ENCODE results near the gene MEIKIN.

MEIKIN gene

DNA sequence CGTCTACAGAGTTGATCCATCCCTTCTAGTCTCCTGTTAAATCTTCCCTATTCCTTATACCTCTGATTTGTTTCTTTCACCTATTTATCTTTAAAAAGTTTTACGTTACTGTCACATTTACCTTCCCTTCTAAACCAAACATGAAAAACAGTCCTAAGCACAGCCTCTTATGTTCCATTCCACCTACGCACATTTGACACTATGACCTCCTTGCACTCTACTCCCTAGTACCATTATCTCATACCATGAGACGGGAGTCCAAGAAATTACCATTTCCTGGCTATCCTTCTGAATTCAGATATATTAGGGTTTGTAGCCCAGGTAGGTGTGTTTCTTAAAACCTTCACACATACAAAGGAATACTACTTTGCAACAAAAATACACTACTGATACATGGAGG is 173.8 kb downstream of the MEIKIN start:
- H3K4me3 ChIP-seq (ENCODE audit: control insufficient read depth, low read depth, low read length): no peak overlapping the region
- TF ChIP-seq, protein P1, sequence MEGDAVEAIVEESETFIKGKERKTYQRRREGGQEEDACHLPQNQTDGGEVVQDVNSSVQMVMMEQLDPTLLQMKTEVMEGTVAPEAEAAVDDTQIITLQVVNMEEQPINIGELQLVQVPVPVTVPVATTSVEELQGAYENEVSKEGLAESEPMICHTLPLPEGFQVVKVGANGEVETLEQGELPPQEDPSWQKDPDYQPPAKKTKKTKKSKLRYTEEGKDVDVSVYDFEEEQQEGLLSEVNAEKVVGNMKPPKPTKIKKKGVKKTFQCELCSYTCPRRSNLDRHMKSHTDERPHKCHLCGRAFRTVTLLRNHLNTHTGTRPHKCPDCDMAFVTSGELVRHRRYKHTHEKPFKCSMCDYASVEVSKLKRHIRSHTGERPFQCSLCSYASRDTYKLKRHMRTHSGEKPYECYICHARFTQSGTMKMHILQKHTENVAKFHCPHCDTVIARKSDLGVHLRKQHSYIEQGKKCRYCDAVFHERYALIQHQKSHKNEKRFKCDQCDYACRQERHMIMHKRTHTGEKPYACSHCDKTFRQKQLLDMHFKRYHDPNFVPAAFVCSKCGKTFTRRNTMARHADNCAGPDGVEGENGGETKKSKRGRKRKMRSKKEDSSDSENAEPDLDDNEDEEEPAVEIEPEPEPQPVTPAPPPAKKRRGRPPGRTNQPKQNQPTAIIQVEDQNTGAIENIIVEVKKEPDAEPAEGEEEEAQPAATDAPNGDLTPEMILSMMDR (IDR thresholded peaks at IDR 0.05; ENCODE audit: control insufficient read depth, insufficient read depth, low read depth, low read length, missing control alignments): no peak
- DNase-seq (ENCODE audit: low read depth): no peak

DNA sequence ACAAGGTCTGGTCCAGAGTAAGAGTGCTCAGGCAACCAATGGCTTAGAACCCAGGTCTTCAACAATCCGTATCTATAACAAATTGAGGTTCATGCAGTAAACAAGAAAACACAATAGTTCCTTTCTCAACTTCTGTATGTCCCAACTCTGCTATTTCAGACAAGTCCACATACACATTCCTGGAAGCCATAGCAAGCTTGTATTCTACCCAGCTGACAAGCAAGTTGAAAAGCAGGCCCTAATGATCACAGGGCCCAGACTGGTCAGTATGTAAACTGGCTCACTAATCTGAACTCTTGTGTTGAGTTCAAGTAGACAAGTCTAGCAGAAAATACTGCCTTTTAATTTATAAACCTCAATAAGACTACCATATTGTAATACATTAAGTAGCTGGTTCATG is 175.5 kb downstream of the MEIKIN start:
- TF ChIP-seq, protein P1 (IDR thresholded peaks at IDR 0.05; ENCODE audit: control insufficient read depth, insufficient read depth, low read depth, low read length, missing control alignments): no peak
- no peak for DNase-seq (ENCODE audit: low read depth)
- H3K4me3 ChIP-seq (ENCODE audit: control insufficient read depth, low read depth, low read length): no peak overlapping the region

DNA sequence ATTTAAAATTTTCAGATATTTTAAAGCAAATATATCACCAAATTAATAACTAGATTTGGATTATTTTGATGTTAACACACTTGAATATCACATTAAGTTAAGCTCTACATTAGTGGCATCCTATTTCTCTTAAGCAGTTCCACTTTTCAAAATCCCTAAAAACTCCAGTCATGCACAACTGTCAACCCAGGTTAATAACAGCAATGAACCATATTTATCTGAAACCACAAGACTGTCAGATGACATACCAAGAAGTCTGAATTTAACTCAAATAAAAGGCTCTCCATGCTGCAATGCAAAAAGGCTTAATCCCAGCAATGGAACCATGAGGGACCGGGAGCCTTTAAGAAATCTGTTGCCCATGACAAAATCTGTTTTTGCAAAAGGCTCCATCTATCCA is 176.1 kb downstream of the MEIKIN start:
- no peak overlapping the region for H3K4me3 ChIP-seq (ENCODE audit: control insufficient read depth, low read depth, low read length)
- DNase-seq (ENCODE audit: low read depth): no peak

DNA sequence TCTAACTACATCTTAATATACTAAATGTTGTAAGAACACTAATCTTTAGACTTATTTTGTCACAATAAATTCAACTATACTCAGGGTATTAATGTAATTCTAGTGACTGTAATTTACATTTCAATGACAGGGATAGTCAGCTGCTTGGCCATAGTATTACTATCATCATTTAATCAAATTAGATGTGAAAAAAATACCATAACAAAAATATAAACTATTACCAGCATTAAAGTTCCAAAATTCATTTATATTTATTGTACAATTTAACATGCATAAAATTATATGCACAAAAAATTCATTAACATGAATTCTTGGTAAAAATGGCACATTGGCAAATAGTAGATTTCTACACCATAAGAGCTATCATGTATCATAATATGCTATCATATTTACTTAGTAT is 177.6 kb downstream of the MEIKIN start:
- no peak for DNase-seq (ENCODE audit: low read depth)
- no peak overlapping the region for H3K4me3 ChIP-seq (ENCODE audit: control insufficient read depth, low read depth, low read length)
- TF ChIP-seq, protein P1 (IDR thresholded peaks at IDR 0.05; ENCODE audit: control insufficient read depth, insufficient read depth, low read depth, low read length, missing control alignments): no peak

More for the DNA sequence above, 176.1 kb downstream of the MEIKIN start:
- TF ChIP-seq, protein P1 (IDR thresholded peaks at IDR 0.05; ENCODE audit: control insufficient read depth, insufficient read depth, low read depth, low read length, missing control alignments): no peak

DNA sequence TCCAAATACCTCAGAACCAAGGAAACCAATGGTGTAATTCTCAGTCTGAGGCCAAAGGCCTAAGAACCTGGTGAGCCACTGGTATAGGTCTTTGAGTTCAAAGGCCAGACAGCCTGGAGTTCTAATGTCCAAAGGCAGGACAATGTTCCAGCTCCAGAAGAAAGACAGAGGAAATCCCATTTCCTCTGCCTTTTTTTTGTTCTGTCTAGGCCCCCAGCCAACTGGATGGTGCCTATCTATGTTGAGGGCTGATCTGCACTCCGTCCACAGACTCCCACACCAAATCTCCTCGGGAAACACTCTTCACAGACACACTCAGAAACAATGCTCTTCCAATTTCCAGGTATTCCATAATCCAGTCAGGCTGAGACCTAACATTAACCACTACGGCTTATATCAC is 178.8 kb downstream of the MEIKIN start:
- no peak overlapping the region for H3K4me3 ChIP-seq (ENCODE audit: control insufficient read depth, low read depth, low read length)
- TF ChIP-seq, protein P1 (IDR thresholded peaks at IDR 0.05; ENCODE audit: control insufficient read depth, insufficient read depth, low read depth, low read length, missing control alignments): no peak
- DNase-seq (ENCODE audit: low read depth): no peak

DNA sequence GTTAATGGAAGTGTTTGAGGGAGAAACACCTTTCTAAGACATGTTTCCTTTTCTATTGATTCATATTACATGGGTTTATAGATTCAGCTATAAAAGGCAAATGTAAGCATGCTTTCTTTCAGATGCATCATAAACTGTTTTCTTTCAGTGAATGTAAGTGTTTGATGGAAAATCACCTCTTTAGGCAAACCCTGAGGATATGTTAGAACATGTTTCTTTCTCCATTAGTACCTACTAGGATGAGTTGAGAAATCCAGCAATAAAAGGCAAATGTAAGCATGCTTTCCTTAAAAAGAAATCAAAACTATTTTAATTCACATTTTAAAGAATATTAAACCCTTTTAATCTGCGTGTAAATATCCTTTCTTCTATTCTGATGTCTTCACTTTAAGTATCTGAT is 180.2 kb downstream of the MEIKIN start:
- TF ChIP-seq, protein P1 (IDR thresholded peaks at IDR 0.05; ENCODE audit: control insufficient read depth, insufficient read depth, low read depth, low read length, missing control alignments): no peak
- DNase-seq (ENCODE audit: low read depth): no peak
- no peak overlapping the region for H3K4me3 ChIP-seq (ENCODE audit: control insufficient read depth, low read depth, low read length)

DNA sequence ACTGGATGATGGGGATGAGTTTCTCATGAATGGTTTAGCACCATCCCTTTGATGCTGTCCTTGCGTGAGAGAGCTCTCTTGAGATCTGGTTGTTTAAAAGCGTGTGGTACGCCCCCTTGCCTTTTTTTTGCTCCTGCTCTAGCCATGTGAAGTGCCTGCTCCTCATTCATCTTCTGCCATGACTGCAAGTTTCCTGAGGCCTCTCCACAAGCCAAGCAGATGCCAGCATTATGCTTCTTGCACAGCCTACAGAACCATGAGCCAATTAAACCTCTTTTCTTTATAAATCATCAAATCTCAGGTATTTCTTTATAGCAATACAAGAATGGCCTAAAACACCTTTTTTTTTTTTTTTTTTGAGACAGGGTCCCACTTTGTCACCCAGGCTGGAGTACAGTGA is 181.5 kb downstream of the MEIKIN start:
- H3K4me3 ChIP-seq (ENCODE audit: control insufficient read depth, low read depth, low read length): no peak overlapping the region
- TF ChIP-seq, protein P1 (IDR thresholded peaks at IDR 0.05; ENCODE audit: control insufficient read depth, insufficient read depth, low read depth, low read length, missing control alignments): no peak
- DNase-seq (ENCODE audit: low read depth): no peak
